Measurements from ENCODE around the gene PGK1. TPM values are rescaled to one million over a fixed set of nuclear protein-coding genes. Genes with fewer than 3 reads are reported as not detected.
"Not testable (repeated sequence)": the region's sequence is repeated elsewhere in the genome, so short reads cannot be mapped to it uniquely, and the experiment has no call there.

Gene PGK1
- total RNA-seq, 3 donors from 2014 or later (not counting 1 experiment from before 2014, with no cell fraction given): 200 to 205 (median 203) TPM

DNA sequence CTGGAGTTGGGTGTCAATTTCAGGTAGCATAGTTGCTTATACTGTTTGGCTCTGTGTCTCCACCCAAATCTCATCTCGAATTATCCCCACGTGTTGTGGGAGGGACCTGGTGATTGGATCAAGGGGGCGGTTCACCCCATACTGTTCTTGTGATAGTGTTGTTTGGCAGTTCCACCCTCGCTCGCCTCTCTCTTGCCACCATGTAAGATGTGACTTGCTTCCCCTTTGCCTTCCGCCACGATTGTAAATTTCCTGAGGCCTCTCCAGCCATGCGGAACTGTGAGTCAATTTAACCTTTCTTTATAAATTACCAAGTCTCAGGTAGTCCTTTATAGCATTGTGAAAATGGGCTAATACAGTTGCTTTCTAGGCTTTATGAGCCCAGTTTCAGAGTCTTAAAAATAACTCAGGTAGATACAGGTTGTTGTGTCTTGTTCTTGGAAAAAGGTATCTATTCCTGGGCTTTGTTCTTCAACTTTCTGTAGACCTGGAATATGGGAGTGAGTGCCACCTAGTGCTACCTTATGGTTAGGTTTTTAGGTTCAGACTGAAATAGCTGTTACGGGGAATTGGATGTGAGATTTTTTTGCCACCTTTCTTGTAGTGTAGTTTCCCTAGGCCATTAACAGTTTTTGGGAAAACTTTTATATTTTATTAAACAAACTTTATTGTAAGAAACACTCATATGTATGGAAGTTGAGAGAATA lies 15.6 kb downstream of the PGK1 start:
- no peaks in the 10 kb centered on the region for H3K4me1 ChIP-seq (ENCODE audit: control insufficient read depth, insufficient read depth, low read length)
- H3K36me3 ChIP-seq (ENCODE audit: control insufficient read depth, insufficient read depth, low read length): peaks cover 77% of the 10 kb centered on the region
- Mint-ChIP-seq H3K27me3 (ENCODE audit: low read depth in 2 of 2) (no peaks in the 10 kb centered on the region), H3K9me3 (no peaks in the 10 kb centered on the region), H3K4me3 (no peak overlapping the region), H3K4me1 (peaks cover 0 to 17% of the 10 kb centered on the region in 2 donors), H3K27ac (peak overlapping the region in 1 of 2 donors; percentile 31), H3K36me3 (no peaks in the 10 kb centered on the region)
- DNase-seq (peak in 1 of 2 donors; percentile 27), ATAC-seq (peak in 1 of 3 donors; percentile 16)
- no peak overlapping the region for H3K27ac ChIP-seq (ENCODE audit: low read length)
- H3K4me3 ChIP-seq (ENCODE audit: low read length): no peak overlapping the region
- H3K27me3 ChIP-seq (ENCODE audit: control insufficient read depth, insufficient read depth, low read length): no peaks in the 10 kb centered on the region
- H3K9me3 ChIP-seq (ENCODE audit: control insufficient read depth, insufficient read depth, low read length): no peaks in the 10 kb centered on the region
- WGBS (ENCODE audit: insufficient coverage): no CpG with 5 or more reads among the region's 9 CpGs
- TF ChIP-seq, protein P1, sequence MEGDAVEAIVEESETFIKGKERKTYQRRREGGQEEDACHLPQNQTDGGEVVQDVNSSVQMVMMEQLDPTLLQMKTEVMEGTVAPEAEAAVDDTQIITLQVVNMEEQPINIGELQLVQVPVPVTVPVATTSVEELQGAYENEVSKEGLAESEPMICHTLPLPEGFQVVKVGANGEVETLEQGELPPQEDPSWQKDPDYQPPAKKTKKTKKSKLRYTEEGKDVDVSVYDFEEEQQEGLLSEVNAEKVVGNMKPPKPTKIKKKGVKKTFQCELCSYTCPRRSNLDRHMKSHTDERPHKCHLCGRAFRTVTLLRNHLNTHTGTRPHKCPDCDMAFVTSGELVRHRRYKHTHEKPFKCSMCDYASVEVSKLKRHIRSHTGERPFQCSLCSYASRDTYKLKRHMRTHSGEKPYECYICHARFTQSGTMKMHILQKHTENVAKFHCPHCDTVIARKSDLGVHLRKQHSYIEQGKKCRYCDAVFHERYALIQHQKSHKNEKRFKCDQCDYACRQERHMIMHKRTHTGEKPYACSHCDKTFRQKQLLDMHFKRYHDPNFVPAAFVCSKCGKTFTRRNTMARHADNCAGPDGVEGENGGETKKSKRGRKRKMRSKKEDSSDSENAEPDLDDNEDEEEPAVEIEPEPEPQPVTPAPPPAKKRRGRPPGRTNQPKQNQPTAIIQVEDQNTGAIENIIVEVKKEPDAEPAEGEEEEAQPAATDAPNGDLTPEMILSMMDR (IDR thresholded peaks at IDR 0.05): no peak
- intact Hi-C loops (cut with micrococcal nuclease): no loop called here

DNA sequence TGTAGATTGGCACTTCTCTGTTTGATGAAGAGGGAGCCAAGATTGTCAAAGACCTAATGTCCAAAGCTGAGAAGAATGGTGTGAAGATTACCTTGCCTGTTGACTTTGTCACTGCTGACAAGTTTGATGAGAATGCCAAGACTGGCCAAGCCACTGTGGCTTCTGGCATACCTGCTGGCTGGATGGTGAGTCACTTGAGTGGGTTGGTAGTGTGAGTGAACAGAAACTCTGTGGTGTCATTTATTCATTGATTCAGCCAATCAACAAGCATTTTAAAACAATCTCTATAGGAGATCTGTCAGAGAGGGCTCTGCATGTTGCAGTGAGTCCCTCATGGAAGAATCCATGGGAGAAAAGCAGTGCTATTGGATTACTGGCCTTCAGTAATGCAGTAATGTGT lies 19.1 kb downstream of the PGK1 start:
- no peaks in the 10 kb centered on the region for H3K9me3 ChIP-seq (ENCODE audit: control insufficient read depth, insufficient read depth, low read length)
- ATAC-seq (peak in 1 of 3 donors; percentile 15), DNase-seq (no peak)
- intact Hi-C loops (cut with micrococcal nuclease): no loop called here
- peaks cover 67% of the 10 kb centered on the region for H3K36me3 ChIP-seq (ENCODE audit: control insufficient read depth, insufficient read depth, low read length)
- no peaks in the 10 kb centered on the region for H3K4me1 ChIP-seq (ENCODE audit: control insufficient read depth, insufficient read depth, low read length)
- Mint-ChIP-seq H3K4me1 (peaks cover 0 to 10% of the 10 kb centered on the region in 2 donors), H3K4me3 (no peak overlapping the region), H3K36me3 (no peaks in the 10 kb centered on the region), H3K27me3 (ENCODE audit: low read depth in 2 of 2) (no peaks in the 10 kb centered on the region), H3K9me3 (no peaks in the 10 kb centered on the region), H3K27ac (no peak overlapping the region)
- TF ChIP-seq, protein P1 (IDR thresholded peaks at IDR 0.05): no peak
- no peaks in the 10 kb centered on the region for H3K27me3 ChIP-seq (ENCODE audit: control insufficient read depth, insufficient read depth, low read length)
- H3K4me3 ChIP-seq (ENCODE audit: low read length): no peak overlapping the region
- H3K27ac ChIP-seq (ENCODE audit: low read length): no peak overlapping the region

DNA sequence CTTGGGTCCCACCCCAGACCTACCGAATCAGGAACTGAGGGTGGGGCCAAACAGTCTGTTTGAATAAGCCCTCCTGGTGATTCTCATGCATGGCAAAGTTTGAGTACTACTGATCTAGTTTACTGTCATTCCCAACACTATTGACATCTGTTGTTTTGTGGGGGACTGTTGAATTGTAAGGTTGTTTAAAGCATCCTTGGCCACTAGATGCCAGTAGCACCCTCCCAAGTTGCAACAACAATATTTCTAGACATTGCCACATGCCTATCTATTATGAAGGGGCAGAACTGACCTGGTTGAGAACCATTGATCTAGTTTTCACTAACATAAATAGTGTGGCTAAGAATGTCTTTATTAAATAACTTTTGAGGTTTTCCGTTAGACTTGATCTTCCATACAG lies 20.3 kb downstream of the PGK1 start:
- no peaks in the 10 kb centered on the region for H3K9me3 ChIP-seq (ENCODE audit: control insufficient read depth, insufficient read depth, low read length)
- peaks cover 0 to 12% of the 10 kb centered on the region in 2 donors for H3K4me1 Mint-ChIP-seq
- H3K4me3 ChIP-seq (ENCODE audit: low read length): no peak overlapping the region
- TF ChIP-seq, protein P1 (IDR thresholded peaks at IDR 0.05): no peak
- no peak overlapping the region for H3K4me3 Mint-ChIP-seq
- no peak overlapping the region for H3K27ac ChIP-seq (ENCODE audit: low read length)
- ATAC-seq: peak in 1 of 3 donors; percentile 27
- peak in 1 of 2 donors; percentile 34 for DNase-seq
- H3K36me3 Mint-ChIP-seq: no peaks in the 10 kb centered on the region
- H3K27me3 Mint-ChIP-seq (ENCODE audit: low read depth in 2 of 2): no peaks in the 10 kb centered on the region
- no peak overlapping the region for H3K27ac Mint-ChIP-seq
- no peaks in the 10 kb centered on the region for H3K9me3 Mint-ChIP-seq
- no peaks in the 10 kb centered on the region for H3K4me1 ChIP-seq (ENCODE audit: control insufficient read depth, insufficient read depth, low read length)
- no peaks in the 10 kb centered on the region for H3K27me3 ChIP-seq (ENCODE audit: control insufficient read depth, insufficient read depth, low read length)
- intact Hi-C loops (cut with micrococcal nuclease): no loop called here
- peaks cover 64% of the 10 kb centered on the region for H3K36me3 ChIP-seq (ENCODE audit: control insufficient read depth, insufficient read depth, low read length)
- WGBS (ENCODE audit: insufficient coverage): 67% methylated on average over 1 of the region's 2 CpGs

DNA sequence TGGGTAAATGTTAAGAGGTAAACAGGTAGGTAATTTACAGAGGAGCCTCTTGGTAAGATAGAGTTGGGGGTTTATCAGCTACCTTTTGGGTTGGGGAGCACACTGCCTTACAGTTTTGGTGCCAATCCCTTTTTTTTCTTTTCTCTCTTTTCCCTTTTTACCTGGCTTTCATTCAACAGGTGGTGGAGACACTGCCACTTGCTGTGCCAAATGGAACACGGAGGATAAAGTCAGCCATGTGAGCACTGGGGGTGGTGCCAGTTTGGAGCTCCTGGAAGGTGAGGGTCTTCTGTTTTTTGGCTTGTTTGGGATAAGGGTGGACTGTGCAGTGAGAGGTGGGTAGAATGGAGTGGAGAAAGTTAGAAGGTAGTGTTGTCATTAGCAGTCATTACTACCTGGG lies 21.1 kb downstream of the PGK1 start:
- peak overlapping the region in 1 of 2 donors; percentile 29 for H3K27ac Mint-ChIP-seq
- 89% methylated on average over 1 of the region's 1 CpG for WGBS (ENCODE audit: insufficient coverage)
- H3K4me1 ChIP-seq (ENCODE audit: control insufficient read depth, insufficient read depth, low read length): no peaks in the 10 kb centered on the region
- no peaks in the 10 kb centered on the region for H3K27me3 Mint-ChIP-seq (ENCODE audit: low read depth in 2 of 2)
- no peak overlapping the region for H3K4me3 ChIP-seq (ENCODE audit: low read length)
- H3K36me3 Mint-ChIP-seq: no peaks in the 10 kb centered on the region
- H3K9me3 Mint-ChIP-seq: no peaks in the 10 kb centered on the region
- DNase-seq (no peak), ATAC-seq (no peak)
- H3K9me3 ChIP-seq (ENCODE audit: control insufficient read depth, insufficient read depth, low read length): no peaks in the 10 kb centered on the region
- no peak overlapping the region for H3K27ac ChIP-seq (ENCODE audit: low read length)
- TF ChIP-seq, protein P1 (IDR thresholded peaks at IDR 0.05): no peak
- H3K4me1 Mint-ChIP-seq: peaks cover 0 to 9% of the 10 kb centered on the region in 2 donors
- peaks cover 59% of the 10 kb centered on the region for H3K36me3 ChIP-seq (ENCODE audit: control insufficient read depth, insufficient read depth, low read length)
- intact Hi-C loops (cut with micrococcal nuclease): no loop called here
- no peak overlapping the region for H3K4me3 Mint-ChIP-seq
- no peaks in the 10 kb centered on the region for H3K27me3 ChIP-seq (ENCODE audit: control insufficient read depth, insufficient read depth, low read length)

DNA sequence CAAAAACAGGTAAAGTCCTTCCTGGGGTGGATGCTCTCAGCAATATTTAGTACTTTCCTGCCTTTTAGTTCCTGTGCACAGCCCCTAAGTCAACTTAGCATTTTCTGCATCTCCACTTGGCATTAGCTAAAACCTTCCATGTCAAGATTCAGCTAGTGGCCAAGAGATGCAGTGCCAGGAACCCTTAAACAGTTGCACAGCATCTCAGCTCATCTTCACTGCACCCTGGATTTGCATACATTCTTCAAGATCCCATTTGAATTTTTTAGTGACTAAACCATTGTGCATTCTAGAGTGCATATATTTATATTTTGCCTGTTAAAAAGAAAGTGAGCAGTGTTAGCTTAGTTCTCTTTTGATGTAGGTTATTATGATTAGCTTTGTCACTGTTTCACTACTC lies 21.7 kb downstream of the PGK1 start:
- H3K36me3 Mint-ChIP-seq; intact Hi-C loops (cut with micrococcal nuclease); H3K4me1 Mint-ChIP-seq; DNase-seq; H3K27me3 ChIP-seq (ENCODE audit: control insufficient read depth, insufficient read depth, low read length); H3K27ac ChIP-seq (ENCODE audit: low read length); H3K4me3 Mint-ChIP-seq; H3K4me1 ChIP-seq (ENCODE audit: control insufficient read depth, insufficient read depth, low read length); ATAC-seq; H3K4me3 ChIP-seq (ENCODE audit: low read length); H3K27me3 Mint-ChIP-seq (ENCODE audit: low read depth in 2 of 2); H3K9me3 ChIP-seq (ENCODE audit: control insufficient read depth, insufficient read depth, low read length); H3K9me3 Mint-ChIP-seq: not testable (repeated sequence)
- peak overlapping the region in 1 of 2 donors; percentile 29 for H3K27ac Mint-ChIP-seq
- H3K36me3 ChIP-seq (ENCODE audit: control insufficient read depth, insufficient read depth, low read length): peaks cover 55% of the 10 kb centered on the region
